Neural cell (in vitro differentiated cells): Measurements from ENCODE around the gene CACNA2D2.

Experiments used
- CTCF ChIP-seq: fragments of 450-650 bp; IDR thresholded peaks from 2 replicates; pipeline ENCODE4 v1.5.1; 2014; ENCODE audit warnings: antibody characterized with exemption, mild to moderate bottlenecking, moderate library complexity; ENCODE audit not compliant: poor library complexity, severe bottlenecking
- EP300 ChIP-seq: fragments of 450-650 bp; conservative IDR thresholded peaks from 2 replicates; pipeline ENCODE4 v1.6.1; 2014; ENCODE audit warnings: antibody characterized with exemption, mild to moderate bottlenecking, moderate library complexity; ENCODE audit not compliant: poor library complexity, severe bottlenecking
- EZH2 ChIP-seq: fragments of 200-600, 300-800 bp; shearing (Covaris generic), sonication (generic); IDR thresholded peaks from 2 replicates; pipeline ENCODE4 v1.6.1; 2014; ENCODE audit warnings: antibody characterized with exemption, low read length, borderline replicate concordance, mild to moderate bottlenecking; ENCODE audit not compliant: insufficient read depth, poor library complexity, severe bottlenecking
- MXI1 ChIP-seq: fragments of 450-650 bp; conservative IDR thresholded peaks from 2 replicates; pipeline ENCODE4 v1.6.1; 2014; ENCODE audit warnings: antibody characterized with exemption, mild to moderate bottlenecking; ENCODE audit not compliant: poor library complexity, severe bottlenecking
- POLR2AphosphoS5 ChIP-seq: IDR thresholded peaks from 2 replicates; pipeline ENCODE4 v1.6.1; 2012
- RAD21 ChIP-seq: fragments of 450-650 bp; conservative IDR thresholded peaks from 2 replicates; pipeline ENCODE4 v1.6.1; 2014; ENCODE audit warnings: antibody characterized with exemption, mild to moderate bottlenecking, moderate library complexity
- TAF1 ChIP-seq: IDR thresholded peaks from 2 replicates; pipeline ENCODE4 v1.6.1; 2012; ENCODE audit warnings: low read depth
- TF ChIP-seq, protein P1 (sequence below): IDR thresholded peaks from 2 replicates; pipeline ENCODE4 v1.6.1; 2012; ENCODE audit warnings: borderline replicate concordance

DNA sequence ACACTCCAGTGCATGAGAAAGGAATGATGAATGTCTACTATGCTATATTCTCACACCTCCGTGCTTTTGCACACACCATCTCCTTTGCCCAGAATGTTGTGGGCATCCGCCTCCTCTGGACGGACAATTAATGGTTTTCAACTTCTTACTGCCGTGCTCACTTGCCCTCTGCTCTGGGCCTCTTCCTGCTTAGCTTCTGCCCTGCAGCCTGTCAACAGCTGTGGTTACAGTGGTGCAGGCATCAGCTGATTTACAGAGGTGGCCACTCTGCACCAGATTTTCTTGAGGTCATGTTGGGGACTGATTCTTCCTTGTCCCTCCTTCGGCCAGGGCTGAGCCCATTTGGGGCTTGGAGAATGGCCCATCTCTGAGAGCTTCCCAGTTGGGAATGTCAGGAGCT, 87.6 kb downstream of the CACNA2D2 start:
- TF ChIP-seq RAD21 (no peak), POLR2AphosphoS5 (no peak), CTCF (no peak), EZH2 (no peak), EP300 (no peak), TAF1 (no peak), MXI1 (no peak)
- TF ChIP-seq, protein P1, sequence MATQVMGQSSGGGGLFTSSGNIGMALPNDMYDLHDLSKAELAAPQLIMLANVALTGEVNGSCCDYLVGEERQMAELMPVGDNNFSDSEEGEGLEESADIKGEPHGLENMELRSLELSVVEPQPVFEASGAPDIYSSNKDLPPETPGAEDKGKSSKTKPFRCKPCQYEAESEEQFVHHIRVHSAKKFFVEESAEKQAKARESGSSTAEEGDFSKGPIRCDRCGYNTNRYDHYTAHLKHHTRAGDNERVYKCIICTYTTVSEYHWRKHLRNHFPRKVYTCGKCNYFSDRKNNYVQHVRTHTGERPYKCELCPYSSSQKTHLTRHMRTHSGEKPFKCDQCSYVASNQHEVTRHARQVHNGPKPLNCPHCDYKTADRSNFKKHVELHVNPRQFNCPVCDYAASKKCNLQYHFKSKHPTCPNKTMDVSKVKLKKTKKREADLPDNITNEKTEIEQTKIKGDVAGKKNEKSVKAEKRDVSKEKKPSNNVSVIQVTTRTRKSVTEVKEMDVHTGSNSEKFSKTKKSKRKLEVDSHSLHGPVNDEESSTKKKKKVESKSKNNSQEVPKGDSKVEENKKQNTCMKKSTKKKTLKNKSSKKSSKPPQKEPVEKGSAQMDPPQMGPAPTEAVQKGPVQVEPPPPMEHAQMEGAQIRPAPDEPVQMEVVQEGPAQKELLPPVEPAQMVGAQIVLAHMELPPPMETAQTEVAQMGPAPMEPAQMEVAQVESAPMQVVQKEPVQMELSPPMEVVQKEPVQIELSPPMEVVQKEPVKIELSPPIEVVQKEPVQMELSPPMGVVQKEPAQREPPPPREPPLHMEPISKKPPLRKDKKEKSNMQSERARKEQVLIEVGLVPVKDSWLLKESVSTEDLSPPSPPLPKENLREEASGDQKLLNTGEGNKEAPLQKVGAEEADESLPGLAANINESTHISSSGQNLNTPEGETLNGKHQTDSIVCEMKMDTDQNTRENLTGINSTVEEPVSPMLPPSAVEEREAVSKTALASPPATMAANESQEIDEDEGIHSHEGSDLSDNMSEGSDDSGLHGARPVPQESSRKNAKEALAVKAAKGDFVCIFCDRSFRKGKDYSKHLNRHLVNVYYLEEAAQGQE: no peak
